Activated T-helper 2 cell treated with anti-CD3 and anti-CD28 coated beads, Interferon-gamma antibody, Interleukin-2, Interleukin-4, amounts not matched to agents 10 μg/mL and 5 μg/mL and 100 μg/mL, durations not matched to agents 14 hours and 24 hours and 36 hours (primary cell): ENCODE data around the gene CYTH3. TPM values are rescaled to one million over a fixed set of nuclear protein-coding genes. Genes with fewer than 3 reads are reported as not detected.
A peak's percentile ranks its signal among the peaks of the same experiment; 100 is the strongest.
"Not testable (repeated sequence)": the region's sequence is repeated elsewhere in the genome, so short reads cannot be mapped to it uniquely, and the experiment has no call there.

ENCODE experiments used
- DNase-seq: peaks from one replicate; pipeline ENCODE4 v3.0.0; 2021; ENCODE audit warnings: low spot score
- H3K27ac Mint-ChIP-seq: one replicate; pipeline ENCODE4 v1.8.0; 2021; ENCODE audit warnings: mixed read lengths
- H3K27me3 Mint-ChIP-seq: one replicate; pipeline ENCODE4 v1.8.0; 2021; ENCODE audit warnings: low read depth, mixed read lengths
- H3K36me3 Mint-ChIP-seq: one replicate; pipeline ENCODE4 v1.8.0; 2021; ENCODE audit warnings: low read depth, mixed read lengths
- H3K4me1 Mint-ChIP-seq: one replicate; pipeline ENCODE4 v1.8.0; 2021; ENCODE audit warnings: low read depth, mixed read lengths
- H3K4me3 Mint-ChIP-seq: one replicate; pipeline ENCODE4 v1.8.0; 2021; ENCODE audit warnings: low read depth, mild to moderate bottlenecking, moderate library complexity, mixed read lengths
- H3K9me3 Mint-ChIP-seq: one replicate; pipeline ENCODE4 v1.8.0; 2021; ENCODE audit warnings: mixed read lengths
- intact Hi-C: fragments of 100-400 bp; cut with micrococcal nuclease; formaldehyde crosslinking; loops from one replicate; pipeline ENCODE4 v1.15.1; 2023
- total RNA-seq: library from RNA; stranded (reverse); gene quantifications from 2 replicates; pipeline ENCODE4 v1.2.3, GENCODE V29; 2022

CYTH3 gene
- total RNA-seq, 1 donor from 2014 or later: 1.2 TPM

DNA sequence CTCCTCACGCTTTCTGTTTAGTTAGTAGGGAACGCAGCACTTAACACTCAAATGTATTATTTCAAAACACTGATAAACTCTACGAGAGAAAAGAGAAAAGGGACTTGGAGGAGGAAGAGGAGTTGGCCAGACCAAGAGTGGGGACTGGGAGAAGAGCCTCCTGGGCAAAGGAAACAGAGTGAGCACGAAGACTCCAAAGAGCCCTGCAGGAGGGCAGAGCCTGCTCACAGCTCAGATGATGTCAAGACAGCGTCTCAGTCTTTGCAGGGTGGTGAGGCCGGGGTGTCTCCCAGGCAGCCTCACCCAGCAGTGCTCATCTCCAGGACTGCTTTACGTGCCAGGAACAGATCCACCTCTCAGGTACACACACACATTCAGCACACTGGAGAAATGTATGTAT, 41.2 kb downstream of the CYTH3 start:
- Mint-ChIP-seq H3K27ac (no peak overlapping the region), H3K36me3 (no peaks in the 10 kb centered on the region), H3K4me1 (peaks cover 6% of the 10 kb centered on the region), H3K9me3 (no peaks in the 10 kb centered on the region), H3K4me3 (no peak overlapping the region), H3K27me3 (peaks cover 71% of the 10 kb centered on the region)
- DNase-seq: no peak
- intact Hi-C loops: no loop called here

GRCh38 chr7:6229284-6229683, 43.1 kb downstream of the CYTH3 start:
- H3K4me1 Mint-ChIP-seq, intact Hi-C loops, H3K27ac Mint-ChIP-seq, H3K36me3 Mint-ChIP-seq, H3K9me3 Mint-ChIP-seq, H3K4me3 Mint-ChIP-seq, DNase-seq: not testable (repeated sequence)
- peaks cover 73% of the 10 kb centered on the region for H3K27me3 Mint-ChIP-seq

- no peaks in the 10 kb centered on the region for H3K9me3 Mint-ChIP-seq
- H3K27ac Mint-ChIP-seq: no peak overlapping the region
- peaks cover 73% of the 10 kb centered on the region for H3K27me3 Mint-ChIP-seq
- intact Hi-C loops: no loop called here
- H3K4me3 Mint-ChIP-seq: no peak overlapping the region
- no peak for DNase-seq
- no peaks in the 10 kb centered on the region for H3K36me3 Mint-ChIP-seq
- peaks cover 6% of the 10 kb centered on the region for H3K4me1 Mint-ChIP-seq
Observed at GRCh38 chr7:6228361-6229229, 43.8 kb downstream of the CYTH3 start.

DNA sequence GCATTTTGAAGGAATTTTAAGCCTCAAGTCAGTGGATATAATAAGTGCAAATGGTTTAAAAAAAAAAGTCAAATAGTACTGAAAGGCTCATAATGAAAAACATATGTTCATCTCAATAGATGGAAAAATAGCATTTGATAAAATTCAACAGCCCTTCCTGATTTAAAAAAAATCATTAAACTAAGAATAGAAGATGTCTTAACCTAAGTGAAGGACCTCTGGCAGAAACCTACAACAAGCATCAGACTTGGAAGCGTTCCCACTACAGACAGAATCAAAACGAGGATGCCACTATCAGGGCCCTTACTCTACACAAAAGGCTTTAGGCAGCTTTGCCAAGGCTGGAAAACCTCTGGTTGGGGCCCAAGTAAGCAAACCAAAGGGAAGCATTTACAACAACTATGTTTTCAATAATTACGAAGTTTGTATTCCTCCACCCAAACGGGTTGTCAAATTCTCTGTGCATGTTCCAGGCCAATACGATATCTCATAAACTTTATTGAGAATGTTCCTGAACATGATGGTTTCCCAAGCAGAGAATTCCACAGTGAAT, 45.1 kb downstream of the CYTH3 start:
- intact Hi-C loops: no loop called here
- peaks cover 63% of the 10 kb centered on the region for H3K27me3 Mint-ChIP-seq
- H3K27ac Mint-ChIP-seq: no peak overlapping the region
- H3K4me3 Mint-ChIP-seq: no peak overlapping the region
- no peaks in the 10 kb centered on the region for H3K36me3 Mint-ChIP-seq
- no peaks in the 10 kb centered on the region for H3K9me3 Mint-ChIP-seq
- DNase-seq: no peak
- H3K4me1 Mint-ChIP-seq: no peaks in the 10 kb centered on the region

GRCh38 chr7:6226194-6226799, 46.1 kb downstream of the CYTH3 start:
- Mint-ChIP-seq H3K27me3 (peaks cover 56% of the 10 kb centered on the region), H3K27ac (no peak overlapping the region), H3K36me3 (no peaks in the 10 kb centered on the region), H3K9me3 (no peaks in the 10 kb centered on the region), H3K4me3 (no peak overlapping the region), H3K4me1 (peaks cover 6% of the 10 kb centered on the region)
- DNase-seq: no peak
- intact Hi-C loops: no loop called here

- H3K27me3 Mint-ChIP-seq: peaks cover 49% of the 10 kb centered on the region
- DNase-seq, H3K4me1 Mint-ChIP-seq, H3K27ac Mint-ChIP-seq, H3K4me3 Mint-ChIP-seq, H3K36me3 Mint-ChIP-seq, H3K9me3 Mint-ChIP-seq, intact Hi-C loops: not testable (repeated sequence)
Observed at GRCh38 chr7:6223411-6223810, 49.0 kb downstream of the CYTH3 start.

DNA sequence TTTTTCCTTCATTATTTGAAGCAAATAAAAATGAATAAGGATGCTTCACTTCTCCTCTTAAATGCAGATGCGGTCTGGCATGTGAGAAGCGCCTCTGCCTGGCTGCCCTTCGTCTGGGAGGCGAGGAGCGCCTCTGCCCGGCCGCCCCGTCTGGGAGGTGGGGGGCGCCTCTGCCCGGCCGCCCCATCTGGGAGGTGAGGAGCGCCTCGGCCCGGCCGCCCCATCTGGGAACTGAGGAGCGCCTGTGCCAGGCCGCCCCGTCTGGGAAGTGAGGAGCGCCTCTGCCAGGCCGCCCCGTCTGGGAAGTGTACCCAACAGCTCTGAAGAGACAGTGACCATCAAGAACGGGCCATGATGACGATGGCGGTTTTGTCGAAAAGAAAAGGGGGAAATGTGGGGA, 49.4 kb downstream of the CYTH3 start:
- intact Hi-C loops, DNase-seq, H3K4me3 Mint-ChIP-seq, H3K36me3 Mint-ChIP-seq, H3K4me1 Mint-ChIP-seq, H3K27ac Mint-ChIP-seq, H3K9me3 Mint-ChIP-seq: not testable (repeated sequence)
- peaks cover 49% of the 10 kb centered on the region for H3K27me3 Mint-ChIP-seq

GRCh38 chr7:6221340-6222319, 50.8 kb downstream of the CYTH3 start:
- no peaks in the 10 kb centered on the region for H3K36me3 Mint-ChIP-seq
- intact Hi-C loops: loop anchor here (1.0 kb wide), 1 partner anchor 36 kb away; no protein-coding TSS in a partner anchor
- DNase-seq: peak; percentile 15
- peaks cover 45% of the 10 kb centered on the region for H3K27me3 Mint-ChIP-seq
- peak overlapping the region; percentile 43 for H3K27ac Mint-ChIP-seq
- peaks cover 9% of the 10 kb centered on the region for H3K4me1 Mint-ChIP-seq
- H3K4me3 Mint-ChIP-seq: no peak overlapping the region
- H3K9me3 Mint-ChIP-seq: no peaks in the 10 kb centered on the region

DNA sequence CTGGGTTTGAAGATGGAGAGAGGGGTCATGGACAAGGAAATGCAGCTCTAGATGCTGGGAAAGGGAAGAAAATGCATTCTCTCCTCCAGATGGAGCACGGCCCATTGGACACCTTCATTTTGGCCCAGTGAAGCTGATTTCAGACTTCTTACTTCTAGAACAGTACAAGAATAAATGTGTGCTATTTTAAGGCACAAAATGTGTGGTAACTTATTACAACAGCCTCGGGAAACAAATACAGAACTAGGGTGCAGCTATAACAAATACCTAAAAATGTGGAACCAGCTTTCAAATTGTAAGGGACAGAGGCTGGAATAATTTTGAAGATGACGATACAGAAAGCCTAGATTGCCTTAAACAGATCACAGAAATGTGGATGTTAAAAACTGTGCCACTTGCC, 54.1 kb downstream of the CYTH3 start:
- no peaks in the 10 kb centered on the region for H3K9me3 Mint-ChIP-seq
- H3K27me3 Mint-ChIP-seq: peaks cover 40% of the 10 kb centered on the region
- H3K36me3 Mint-ChIP-seq: no peaks in the 10 kb centered on the region
- no peak overlapping the region for H3K27ac Mint-ChIP-seq
- no peak for DNase-seq
- H3K4me1 Mint-ChIP-seq: peaks cover 9% of the 10 kb centered on the region
- intact Hi-C loops: no loop called here
- no peak overlapping the region for H3K4me3 Mint-ChIP-seq

DNA sequence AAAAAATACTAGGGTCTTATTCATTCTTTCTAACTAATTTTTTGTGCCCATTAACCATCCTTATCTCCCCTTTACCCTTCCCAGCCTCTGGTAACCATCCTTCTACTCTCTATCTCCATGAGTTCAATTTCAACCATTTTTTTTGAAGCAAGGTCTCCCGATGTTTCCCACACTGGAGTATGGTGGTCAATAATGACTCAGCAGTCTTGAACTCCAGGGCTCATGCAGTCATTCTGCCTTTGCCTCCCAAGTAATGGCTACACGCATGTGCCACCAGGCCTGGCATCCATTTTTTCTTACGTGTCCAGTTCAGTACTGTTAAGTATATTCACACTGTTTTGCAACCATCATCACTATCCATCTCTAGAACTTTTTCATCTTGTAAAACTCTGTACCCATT, 60.4 kb downstream of the CYTH3 start:
- no peaks in the 10 kb centered on the region for H3K4me1 Mint-ChIP-seq
- no peak overlapping the region for H3K27ac Mint-ChIP-seq
- H3K9me3 Mint-ChIP-seq: no peaks in the 10 kb centered on the region
- no peak for DNase-seq
- no peak overlapping the region for H3K4me3 Mint-ChIP-seq
- H3K36me3 Mint-ChIP-seq: no peaks in the 10 kb centered on the region
- intact Hi-C loops: no loop called here
- peaks cover 35% of the 10 kb centered on the region for H3K27me3 Mint-ChIP-seq

DNA sequence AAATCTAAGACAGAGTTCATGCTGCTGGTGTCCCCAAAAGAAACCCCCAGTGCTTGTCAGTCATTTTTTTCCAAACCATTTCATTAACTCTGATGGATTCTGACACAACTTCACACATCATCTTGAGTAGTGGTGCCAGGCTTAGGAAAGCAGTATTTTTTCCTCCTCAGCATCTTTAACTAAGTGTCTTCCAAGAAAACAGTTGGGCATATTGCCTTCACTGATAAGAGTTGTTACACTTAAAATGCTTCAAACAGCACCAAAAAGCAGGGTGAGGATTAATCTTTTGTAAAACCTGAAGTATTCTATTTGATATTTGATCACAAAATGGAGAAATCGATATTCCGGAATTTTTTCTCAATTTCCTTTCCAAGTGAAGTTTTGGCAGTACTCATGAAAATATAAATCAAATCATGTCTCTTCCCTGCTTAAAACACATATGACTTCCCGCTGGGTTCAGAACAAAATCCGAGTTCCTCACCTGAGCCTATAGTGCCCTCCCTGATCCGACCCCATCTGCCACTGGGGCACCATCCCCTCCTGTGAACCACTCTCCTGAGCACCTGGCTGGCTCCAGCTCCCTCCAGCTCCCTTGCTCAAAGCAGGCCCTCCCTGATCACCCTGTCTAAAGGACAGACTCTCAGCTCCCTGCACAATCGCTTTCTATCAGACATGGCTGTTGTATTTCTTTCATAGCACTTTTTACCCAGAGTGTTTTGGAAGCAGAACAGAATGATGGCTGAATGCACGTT, 61.6 kb downstream of the CYTH3 start:
- no peak overlapping the region for H3K27ac Mint-ChIP-seq
- H3K4me3 Mint-ChIP-seq: no peak overlapping the region
- intact Hi-C loops: no loop called here
- no peaks in the 10 kb centered on the region for H3K9me3 Mint-ChIP-seq
- DNase-seq: no peak
- H3K4me1 Mint-ChIP-seq: no peaks in the 10 kb centered on the region
- peaks cover 37% of the 10 kb centered on the region for H3K27me3 Mint-ChIP-seq
- no peaks in the 10 kb centered on the region for H3K36me3 Mint-ChIP-seq

- no peak overlapping the region for H3K27ac Mint-ChIP-seq
- no peaks in the 10 kb centered on the region for H3K4me1 Mint-ChIP-seq
- no peaks in the 10 kb centered on the region for H3K9me3 Mint-ChIP-seq
- intact Hi-C loops: no loop called here
- H3K27me3 Mint-ChIP-seq: peaks cover 34% of the 10 kb centered on the region
- H3K36me3 Mint-ChIP-seq: no peaks in the 10 kb centered on the region
- H3K4me3 Mint-ChIP-seq: no peak overlapping the region
- DNase-seq: no peak
Observed at GRCh38 chr7:6209340-6209739, 63.1 kb downstream of the CYTH3 start.
